Transverse colon (tissue), 4 donors: ENCODE results near the gene CD84. TPM values are rescaled to one million over a fixed set of nuclear protein-coding genes. Genes with fewer than 3 reads are reported as not detected.

Experiments
- DNase-seq: peaks from one replicate; pipeline ENCODE4 v3.0.0-alpha.2; 2019
- H3K27ac ChIP-seq, 4 donors: fragments of 200-600 bp; sonication (generic); 2 replicates each; pipeline ENCODE4 v1.5.1; 2016 to 2018; ENCODE audit warnings: inconsistent platforms in 4 of 4
- H3K27me3 ChIP-seq: fragments of 200-600 bp; sonication (generic); 2 replicates; pipeline ENCODE4 v1.5.1; 2017; ENCODE audit warnings: inconsistent platforms
- H3K36me3 ChIP-seq, 4 donors: fragments of 200-600 bp; sonication (generic); 2 replicates each; pipeline ENCODE4 v1.5.1; 2017 to 2019; ENCODE audit warnings: inconsistent platforms in 4 of 4
- H3K4me1 ChIP-seq, 4 donors: fragments of 200-600 bp; sonication (generic); 2 replicates each; pipeline ENCODE4 v1.5.1; 2017 to 2020; ENCODE audit warnings: inconsistent platforms in 4 of 4
- H3K4me3 ChIP-seq, 4 donors: fragments of 200-600 bp; sonication (generic); 1 replicate in 1 of 4; 2 replicates in 3 of 4; pipeline versions ENCODE4 v1.5.1 to v1.6.1; 2017 to 2019; ENCODE audit warnings: inconsistent platforms in 4 of 4
- H3K9me3 ChIP-seq, 2 donors: fragments of 200-600 bp; sonication (generic); 2 replicates each; pipeline ENCODE4 v1.5.1; 2017 to 2019; ENCODE audit warnings: inconsistent platforms in 2 of 2
- CTCF ChIP-seq, 5 experiments: fragments of 200-600 bp in 3 of 5; fragments of 450-650 bp in 2 of 5; sonication (generic) in 3 of 5; IDR thresholded peaks; 1 replicate in 2 of 5; 2 replicates in 3 of 5; pipeline ENCODE4 v1.5.1; 2016 to 2017; ENCODE audit warnings: antibody characterized with exemption in 5 of 5, inconsistent platforms in 3 of 5, mild to moderate bottlenecking in 2 of 5, moderate library complexity in 1 of 5
- EP300 ChIP-seq: sonication (generic); formaldehyde crosslinking; IDR thresholded peaks from one replicate; pipeline ENCODE4 v1.6.1; 2017; ENCODE audit warnings: antibody characterized with exemption, low read depth
- POLR2A ChIP-seq: fragments of 450-650 bp; IDR thresholded peaks from one replicate; pipeline ENCODE4 v1.6.1; 2016; ENCODE audit warnings: antibody characterized with exemption, mild to moderate bottlenecking, moderate library complexity
- POLR2AphosphoS5 ChIP-seq, 3 donors: sonication (generic); formaldehyde crosslinking; IDR thresholded peaks; one replicate each; pipeline ENCODE4 v1.6.1; 2016; ENCODE audit warnings: antibody characterized with exemption in 3 of 3
- WGBS, 2 donors: methylation state at CpG; one replicate each; pipeline ENCODE4 v1.1.5; 2018; ENCODE audit warnings: low coverage in 1 of 2; 5-methylcytosine and 5-hydroxymethylcytosine counted together
- in situ Hi-C, 4 donors: fragments of 200-750 bp; cut with MboI; loops; one replicate each; pipeline versions ENCODE4 v1.15.0 to v1.15.1; 2017; ENCODE audit warnings: low sequenced_read_pairs in 3 of 4, low pct_ligation_motif_present in 1 of 4, low pct_unique_long_range_greater_than_20kb in 1 of 4
- intact Hi-C: fragments of 100-400 bp; cut with DNase I; formaldehyde crosslinking; loops from one replicate; pipeline ENCODE4 v1.15.1; 2023; ENCODE audit warnings: low total_unique reads
- total RNA-seq, 4 donors: library from RNA; depleted of rRNA; stranded (reverse); fragments of >200 nt; gene quantifications; one replicate each; pipeline ENCODE4 v1.1.0, GENCODE V29; 2016

CD84 gene
- total RNA-seq, 4 donors from 2014 or later: 1.4 to 8.6 (median 5.8) TPM

GRCh38 chr1:160542303-160542945, 36.9 kb downstream of the CD84 start:
- intact Hi-C loops: no loop called here
- Histone ChIP-seq H3K4me1 (peaks cover 0 to 50% (median 23%) of the 10 kb centered on the region in 4 donors), H3K36me3 (no peaks in the 10 kb centered on the region), H3K27ac (peak overlapping the region in 2 of 4 donors; percentile 51 to 88), H3K9me3 (no peaks in the 10 kb centered on the region), H3K4me3 (no peak overlapping the region), H3K27me3 (no peaks in the 10 kb centered on the region)
- TF ChIP-seq CTCF (IDR thresholded peaks at IDR 0.05) (no peak), POLR2A (no peak), EP300 (no peak), POLR2AphosphoS5 (IDR thresholded peaks at IDR 0.05) (no peak)
- in situ Hi-C loops: loop anchor here in 1 of 4 donors (10.0 kb wide), 1 partner anchor 108 kb away; no protein-coding TSS in a partner anchor
- DNase-seq: no peak
- whole genome bisulfite sequencing, 2 donors: 0 to 47% methylated on average over 2 of the region's 2 CpGs

GRCh38 chr1:160541622-160542302, 37.5 kb downstream of the CD84 start:
- no peaks in the 10 kb centered on the region for H3K27me3 ChIP-seq
- H3K9me3 ChIP-seq: no peaks in the 10 kb centered on the region
- TF ChIP-seq POLR2AphosphoS5 (IDR thresholded peaks at IDR 0.05): no peak
- TF ChIP-seq POLR2A: no peak
- TF ChIP-seq EP300: no peak
- no peak for TF ChIP-seq CTCF (IDR thresholded peaks at IDR 0.05)
- in situ Hi-C loops: loop anchor here in 1 of 4 donors (10.0 kb wide), 1 partner anchor 107 kb away; no protein-coding TSS in a partner anchor
- no peak overlapping the region for H3K4me3 ChIP-seq
- intact Hi-C loops: no loop called here
- peak overlapping the region; percentile 51 to 88 (median 84) for H3K27ac ChIP-seq
- WGBS, 2 donors: 55 to 70% methylated on average over 1 of the region's 1 CpG
- H3K36me3 ChIP-seq: no peaks in the 10 kb centered on the region
- peaks cover 0 to 50% (median 23%) of the 10 kb centered on the region in 4 donors for H3K4me1 ChIP-seq
- DNase-seq: no peak

- in situ Hi-C loops: loop anchor here in 1 of 4 donors (10.0 kb wide), 1 partner anchor 106 kb away; no protein-coding TSS in a partner anchor
- H3K4me1 ChIP-seq: peaks cover 0 to 50% (median 23%) of the 10 kb centered on the region in 4 donors
- intact Hi-C loops: no loop called here
Observed at GRCh38 chr1:160540859-160541233, 38.5 kb downstream of the CD84 start.

More at GRCh38 chr1:160540859-160541233, 38.5 kb downstream of the CD84 start:
- TF ChIP-seq EP300 (no peak), POLR2AphosphoS5 (IDR thresholded peaks at IDR 0.05) (no peak), CTCF (IDR thresholded peaks at IDR 0.05) (no peak), POLR2A (no peak)
- H3K36me3 ChIP-seq: no peaks in the 10 kb centered on the region
- no peaks in the 10 kb centered on the region for H3K27me3 ChIP-seq
- peaks cover 0 to 5% of the 10 kb centered on the region in 2 donors for H3K9me3 ChIP-seq
- H3K27ac ChIP-seq: peak overlapping the region; percentile 83 to 88 (median 85)
- H3K4me3 ChIP-seq: no peak overlapping the region
- no peak for DNase-seq
